ENCODE measurements around the gene ASXL1.

GRCh38 chr20:32356622-32357374, 1.3 kb upstream of the ASXL1 start:
- TF ChIP-seq CTCF (IDR thresholded peaks at IDR 0.05) (no peak), POLR2A (IDR thresholded peaks at IDR 0.05) (no peak)
